ENCODE measurements around the gene DCAF16.

The DCAF16 gene

GRCh38 chr4:17781300-17782287, 29.0 kb downstream of the DCAF16 start, which contains the start of gene FAM184B:
FAM184B (minus strand) TSS chr4:17781621; CDS start chr4:17781299, 322 bp downstream.
- no peak for DNase-seq (ENCODE audit: low read depth in 2 of 2)

GRCh38 chr4:17780501-17781299, 29.9 kb downstream of the DCAF16 start:
- DNase-seq (ENCODE audit: low read depth in 2 of 2): no peak

GRCh38 chr4:17778431-17778830, 32.1 kb downstream of the DCAF16 start:
- no peak for DNase-seq (ENCODE audit: low read depth in 2 of 2)

- DNase-seq (ENCODE audit: low read depth in 2 of 2): no peak
These were observed 37.3 kb downstream of the DCAF16 start for GRCh38 chr4:17773135-17773698.

- DNase-seq (ENCODE audit: low read depth in 2 of 2): no peak
These were observed 39.2 kb downstream of the DCAF16 start for GRCh38 chr4:17771284-17771908.

- DNase-seq (ENCODE audit: low read depth in 2 of 2): no peak
These were observed 39.7 kb downstream of the DCAF16 start for GRCh38 chr4:17770845-17771244.

GRCh38 chr4:17769406-17770174, 41.0 kb downstream of the DCAF16 start:
- no peak for DNase-seq (ENCODE audit: low read depth in 2 of 2)

GRCh38 chr4:17766826-17767458, 43.6 kb downstream of the DCAF16 start:
- DNase-seq (ENCODE audit: low read depth in 2 of 2): no peak

GRCh38 chr4:17765514-17766286, 44.9 kb downstream of the DCAF16 start:
- no peak for DNase-seq (ENCODE audit: low read depth in 2 of 2)

GRCh38 chr4:17763931-17764330, 46.6 kb downstream of the DCAF16 start:
- DNase-seq (ENCODE audit: low read depth in 2 of 2): no peak

- DNase-seq (ENCODE audit: low read depth in 2 of 2): no peak
These were observed 47.1 kb downstream of the DCAF16 start for GRCh38 chr4:17763416-17763815.

- DNase-seq (ENCODE audit: low read depth in 2 of 2): no peak
These were observed 47.8 kb downstream of the DCAF16 start for GRCh38 chr4:17762726-17763125.

GRCh38 chr4:17761062-17761461, 49.5 kb downstream of the DCAF16 start:
- DNase-seq (ENCODE audit: low read depth in 2 of 2): no peak

- DNase-seq (ENCODE audit: low read depth in 2 of 2): no peak
These were observed 49.9 kb downstream of the DCAF16 start for GRCh38 chr4:17760626-17761025.

- no peak for DNase-seq (ENCODE audit: low read depth in 2 of 2)
These were observed 52.1 kb downstream of the DCAF16 start for GRCh38 chr4:17758485-17758884.

GRCh38 chr4:17757621-17758020, 52.9 kb downstream of the DCAF16 start:
- DNase-seq (ENCODE audit: low read depth in 2 of 2): no peak

GRCh38 chr4:17753646-17754045, 56.9 kb downstream of the DCAF16 start:
- no peak for DNase-seq (ENCODE audit: low read depth in 2 of 2)

Measured in stimulated activated CD4-positive, alpha-beta T cell treated with anti-CD3 and anti-CD28 coated beads, Interleukin-12 subunit alpha, Interleukin-12 subunit beta, amount 100 ng/mL, for 24 hours (primary cell).